Bronchial epithelial cell (primary cell): ENCODE measurements around the gene ITPKB. TPM values are rescaled to one million over a fixed set of nuclear protein-coding genes. Genes with fewer than 3 reads are reported as not detected.

Experiments used
- DNase-seq: peaks from one replicate; pipeline ENCODE4 v3.0.0-alpha.2; 2010; ENCODE audit warnings: low read depth
- FAIRE-seq: peaks from 2 replicates; lab custom pipeline; 2011; peaks lifted over from hg19 to GRCh38; lab: Jason Lieb, UNC
- H3K27me3 ChIP-seq: 2 replicates; pipeline ENCODE4 v1.5.1; 2011; ENCODE audit warnings: low read length; ENCODE audit not compliant: control insufficient read depth, insufficient read depth
- H3K36me3 ChIP-seq: 2 replicates; pipeline ENCODE4 v1.5.1; 2011; ENCODE audit warnings: low read length; ENCODE audit not compliant: control insufficient read depth, insufficient read depth
- H3K4me3 ChIP-seq: 2 replicates; pipeline ENCODE4 v1.5.1; 2011; ENCODE audit warnings: mild to moderate bottlenecking, low read depth, low read length, control low read depth
- CTCF ChIP-seq: IDR thresholded peaks from 2 replicates; pipeline ENCODE4 v1.5.1; 2011; ENCODE audit warnings: mild to moderate bottlenecking, moderate library complexity, low read length, control low read depth, inconsistent platforms; ENCODE audit not compliant: insufficient read depth, severe bottlenecking
- total RNA-seq: library from RNA; depleted of rRNA; stranded (reverse); fragments of >200 nt; gene quantifications from 2 replicates; pipeline ENCODE4 v1.2.1, GENCODE V29; 2014

The ITPKB gene
- total RNA-seq, 1 donor from 2014 or later = 1.3 TPM

- DNase-seq = no peak
- FAIRE-seq = no peak
- TF ChIP-seq CTCF = no peak
- Histone ChIP-seq H3K4me3 (no peak overlapping the region), H3K36me3 (no peaks in the 10 kb centered on the region), H3K27me3 (no peaks in the 10 kb centered on the region)
These were observed 72.4 kb downstream of the ITPKB start for GRCh38 chr1:226666692-226667091.

- DNase-seq (no peak), FAIRE-seq (no peak)
- Histone ChIP-seq H3K27me3 (no peaks in the 10 kb centered on the region), H3K4me3 (no peak overlapping the region), H3K36me3 (no peaks in the 10 kb centered on the region)
- TF ChIP-seq CTCF = no peak
These were observed 72.9 kb downstream of the ITPKB start for GRCh38 chr1:226666164-226666506.

GRCh38 chr1:226665505-226666163, 73.4 kb downstream of the ITPKB start:
- FAIRE-seq (no peak), DNase-seq (no peak)
- H3K4me3 ChIP-seq = no peak overlapping the region
- H3K36me3 ChIP-seq = no peaks in the 10 kb centered on the region
- no peaks in the 10 kb centered on the region for H3K27me3 ChIP-seq
- TF ChIP-seq CTCF = no peak

GRCh38 chr1:226664413-226665101, 74.5 kb downstream of the ITPKB start:
- FAIRE-seq = no peak
- no peak for TF ChIP-seq CTCF
- Histone ChIP-seq H3K36me3 (no peaks in the 10 kb centered on the region), H3K27me3 (no peaks in the 10 kb centered on the region), H3K4me3 (no peak overlapping the region)
- no peak for DNase-seq

GRCh38 chr1:226663327-226663704, 75.8 kb downstream of the ITPKB start:
- no peaks in the 10 kb centered on the region for H3K36me3 ChIP-seq
- no peak overlapping the region for H3K4me3 ChIP-seq
- no peaks in the 10 kb centered on the region for H3K27me3 ChIP-seq
- DNase-seq = peak; percentile 24
- no peak for TF ChIP-seq CTCF
- FAIRE-seq = no peak
